Fibroblast of skin of left biceps (primary cell): ENCODE results near the gene GABARAP.
A peak's percentile ranks its signal among the peaks of the same experiment; 100 is the strongest.

ENCODE experiments used
- DNase-seq, 2 experiments: peaks; one replicate each; pipeline ENCODE4 v3.0.0-alpha.2; 2013; ENCODE audit warnings: low read depth in 2 of 2

GABARAP gene

DNA sequence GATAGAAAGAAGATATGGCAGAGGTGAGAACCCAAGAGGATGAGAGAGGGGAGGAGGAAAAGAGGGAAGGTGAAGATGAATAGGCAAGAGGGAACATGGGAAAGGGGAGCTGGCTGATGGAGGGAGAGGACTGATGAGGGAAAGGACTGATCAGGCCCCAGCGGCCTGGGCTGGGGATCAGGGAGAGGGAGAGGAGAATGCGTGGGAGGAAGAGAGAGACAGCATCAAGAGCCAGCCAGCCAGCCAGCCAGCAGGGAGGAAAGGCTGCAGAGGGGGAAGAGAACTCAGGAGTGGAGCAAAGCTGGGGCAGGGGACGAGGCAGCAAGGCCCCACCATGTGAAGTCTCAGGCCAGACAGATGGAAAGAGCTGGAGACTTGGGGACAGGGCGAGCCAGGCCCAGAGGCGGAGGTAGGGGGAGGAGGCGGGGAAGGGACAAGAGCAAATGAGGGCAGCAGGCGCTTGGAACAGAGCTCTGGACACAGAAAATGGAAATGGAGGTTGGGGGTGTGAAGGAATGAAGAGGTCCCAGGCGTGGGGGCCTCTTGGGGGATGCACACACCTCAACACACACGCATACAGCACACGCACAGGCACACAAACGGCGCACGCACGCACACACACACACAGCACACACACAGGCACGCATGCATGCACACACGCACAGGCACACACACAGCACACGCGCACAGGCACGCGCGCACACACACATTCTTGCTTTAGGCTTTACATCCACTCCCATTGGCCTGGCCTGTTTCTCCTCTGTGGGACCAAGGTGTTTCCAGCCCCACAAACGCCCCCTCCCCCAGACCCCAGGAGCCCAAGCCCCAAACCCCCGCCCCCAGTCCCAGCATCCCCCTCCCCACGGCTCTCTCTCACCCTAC is 34.9 kb downstream of the GABARAP start:
- DNase-seq, result no peak

DNA sequence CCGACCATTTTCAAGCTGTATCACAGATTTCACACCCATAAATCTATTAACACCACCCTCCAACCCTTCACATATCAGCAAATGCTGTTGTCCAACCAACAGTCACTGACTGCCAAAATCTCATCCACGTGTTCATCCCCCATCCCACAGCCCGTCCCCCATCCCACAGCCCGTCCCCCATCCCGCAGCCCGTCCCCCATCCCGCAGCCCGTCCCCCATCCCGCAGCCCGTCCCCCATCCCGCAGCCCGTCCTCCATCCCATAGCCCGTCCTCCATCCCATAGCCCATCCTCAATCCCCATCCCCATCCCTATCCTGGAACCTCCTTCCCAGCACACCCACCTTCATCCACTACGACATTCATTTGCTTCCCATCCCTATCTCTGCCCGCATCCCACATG is 36.7 kb downstream of the GABARAP start:
- no peak for DNase-seq

DNA sequence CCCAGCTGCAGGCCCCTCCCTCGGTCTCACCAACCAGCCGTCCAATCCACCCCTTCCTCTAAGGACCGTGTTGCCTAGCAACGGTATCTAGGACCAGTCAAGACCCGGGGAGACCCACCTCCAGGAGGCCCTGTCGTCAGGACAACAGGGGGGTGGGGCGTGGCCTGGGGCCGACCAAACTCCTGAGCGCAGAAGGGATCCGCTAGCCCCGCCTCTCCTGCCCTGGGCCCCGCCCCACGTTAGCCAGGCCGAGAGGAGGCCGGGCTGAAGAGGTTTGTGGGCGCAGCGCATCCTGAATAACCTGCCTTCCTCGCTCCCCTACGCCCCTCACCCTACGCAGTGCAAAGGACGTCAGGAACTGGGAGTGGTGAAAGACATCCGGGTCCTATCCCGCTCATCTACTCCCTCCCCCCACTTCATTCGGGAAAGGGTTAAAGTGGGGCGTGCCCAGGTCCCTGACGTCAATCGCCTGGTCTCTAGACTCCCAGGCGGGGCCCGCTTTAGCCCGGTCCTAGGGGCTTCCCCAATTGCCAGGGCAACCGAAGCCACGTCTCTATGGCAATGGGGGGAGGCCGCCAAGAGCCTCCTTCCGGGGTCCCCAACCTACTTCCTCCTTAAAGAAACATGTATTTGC is 37.3 kb downstream of the GABARAP start:
- DNase-seq, result peak; percentile 64 to 66

DNA sequence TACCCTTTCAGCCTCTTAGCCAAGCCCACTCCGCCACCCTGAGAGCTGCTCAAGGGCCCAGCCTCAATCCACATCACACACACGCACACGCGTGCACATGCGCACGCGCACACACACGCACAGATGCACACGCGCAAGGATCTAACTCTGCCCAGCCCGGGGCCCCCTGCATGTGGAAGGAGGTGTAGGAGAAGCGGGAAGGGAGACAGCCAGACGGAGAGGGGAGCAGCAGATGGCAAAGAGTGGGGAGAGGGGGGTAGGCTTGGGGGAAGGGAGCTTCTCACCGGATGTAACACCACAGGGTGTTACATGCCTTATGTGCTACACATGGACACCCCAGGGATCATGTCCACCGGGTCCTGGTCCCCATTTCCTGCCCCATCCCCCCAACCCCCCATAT is 37.9 kb downstream of the GABARAP start:
- no peak for DNase-seq

DNA sequence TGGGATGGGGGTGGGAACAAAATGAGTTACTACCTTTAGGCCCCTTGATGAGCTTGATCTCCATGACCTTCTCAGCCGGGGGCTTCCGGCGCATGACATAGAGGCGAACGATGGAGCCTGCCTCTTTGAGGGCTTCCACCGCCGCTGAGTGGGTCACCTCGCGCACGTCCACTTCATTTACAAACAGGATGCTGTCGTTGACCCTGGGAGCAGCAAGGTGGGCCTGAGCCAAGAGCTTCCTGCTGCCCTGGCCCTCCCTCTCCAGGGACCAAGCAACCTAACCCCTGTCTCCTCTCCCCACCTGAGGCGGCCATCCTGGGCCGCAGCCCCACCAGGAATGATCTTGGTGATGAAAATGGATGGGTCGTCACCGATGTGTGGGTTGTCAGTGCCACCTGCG is 38.9 kb downstream of the GABARAP start:
- no peak for DNase-seq

DNA sequence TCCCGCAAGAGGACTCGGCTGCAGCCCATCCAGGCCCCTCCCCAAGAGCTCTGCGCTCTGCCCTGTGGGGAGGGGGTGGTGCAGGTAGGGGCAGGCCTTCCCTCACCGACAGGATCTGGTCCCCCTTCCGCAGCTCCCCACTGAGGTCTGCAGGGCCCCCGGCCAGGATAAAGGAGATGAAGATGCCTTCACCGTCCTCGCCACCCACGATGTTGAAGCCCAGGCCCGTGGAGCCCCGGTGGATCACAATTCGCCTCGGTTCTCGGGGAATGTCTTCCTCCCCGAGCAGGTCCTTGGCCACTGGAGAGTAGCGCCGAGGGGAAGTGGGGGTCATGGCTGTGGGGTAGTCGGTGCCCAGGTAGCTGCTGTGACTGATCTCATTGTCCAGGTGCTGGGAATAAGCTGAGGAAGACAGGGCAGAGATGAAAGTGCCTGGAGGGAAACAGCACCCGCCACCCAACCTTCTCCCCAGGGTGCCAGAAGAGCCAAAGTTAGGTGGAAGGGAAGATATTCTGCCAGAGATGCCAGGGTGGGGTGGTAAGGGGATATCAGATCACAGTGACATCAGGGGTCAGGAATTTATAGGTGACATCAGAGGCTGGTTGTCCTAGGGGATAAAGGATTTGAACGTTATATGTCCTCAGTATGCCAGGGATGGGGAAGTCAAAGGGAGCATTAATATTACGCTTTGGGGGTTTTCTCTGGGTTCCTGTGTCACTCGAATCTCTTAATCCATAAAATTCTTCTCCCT is 45.4 kb downstream of the GABARAP start:
- DNase-seq, result no peak

DNA sequence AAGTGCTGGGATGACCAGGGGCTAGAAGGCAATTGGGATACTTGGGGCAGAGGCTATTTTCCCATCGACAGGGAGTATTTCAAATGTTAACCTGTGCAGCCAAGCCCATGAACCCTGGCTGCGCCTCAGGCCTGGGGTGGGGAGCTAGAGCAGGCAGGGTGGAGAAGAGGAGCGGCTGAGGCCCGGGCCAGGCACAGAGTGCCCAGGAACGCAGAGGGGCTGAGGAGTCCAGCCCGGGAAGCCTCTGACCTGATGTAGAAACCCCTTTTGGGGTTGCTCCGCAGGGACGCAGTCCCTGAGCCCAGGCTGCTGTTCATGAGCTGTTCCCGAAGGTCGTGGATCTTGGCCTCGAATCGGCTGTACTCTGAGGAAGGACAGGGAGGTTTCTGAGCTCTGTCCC is 46.3 kb downstream of the GABARAP start:
- DNase-seq, result no peak

DNA sequence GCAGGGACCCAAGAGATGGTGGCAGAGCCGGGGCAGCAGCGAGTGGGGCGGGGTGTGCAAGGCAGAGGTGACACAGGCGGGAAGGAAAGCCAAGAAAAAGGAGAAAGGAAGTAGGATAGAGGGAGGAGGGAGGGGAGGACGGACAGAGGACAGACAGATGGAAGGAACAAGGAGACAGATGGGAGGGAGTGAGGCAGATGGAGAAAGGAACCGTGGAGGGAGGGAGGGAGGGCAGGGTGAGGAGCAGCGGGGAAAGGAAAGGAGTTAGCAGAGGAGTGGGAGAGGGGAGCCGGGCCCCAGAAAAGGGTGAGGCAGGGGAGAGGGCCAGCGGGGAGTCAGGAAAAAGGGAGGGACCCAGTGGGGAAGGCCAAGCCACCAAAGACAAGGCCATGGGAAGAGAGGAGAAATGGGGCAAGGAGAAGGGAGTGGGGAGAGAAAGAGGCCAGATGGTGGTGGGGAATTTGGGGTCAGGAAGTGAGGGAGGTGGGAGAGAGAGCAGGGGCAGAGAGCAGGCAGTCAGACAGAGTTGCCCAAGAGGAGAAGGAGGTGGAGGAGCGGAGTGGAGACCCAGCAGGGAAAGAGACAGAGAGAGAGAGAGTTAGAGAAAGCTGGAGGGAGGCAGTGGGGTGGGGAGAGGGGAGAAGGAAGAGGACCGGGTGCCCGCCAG is 49.8 kb downstream of the GABARAP start:
- no peak for DNase-seq

DNA sequence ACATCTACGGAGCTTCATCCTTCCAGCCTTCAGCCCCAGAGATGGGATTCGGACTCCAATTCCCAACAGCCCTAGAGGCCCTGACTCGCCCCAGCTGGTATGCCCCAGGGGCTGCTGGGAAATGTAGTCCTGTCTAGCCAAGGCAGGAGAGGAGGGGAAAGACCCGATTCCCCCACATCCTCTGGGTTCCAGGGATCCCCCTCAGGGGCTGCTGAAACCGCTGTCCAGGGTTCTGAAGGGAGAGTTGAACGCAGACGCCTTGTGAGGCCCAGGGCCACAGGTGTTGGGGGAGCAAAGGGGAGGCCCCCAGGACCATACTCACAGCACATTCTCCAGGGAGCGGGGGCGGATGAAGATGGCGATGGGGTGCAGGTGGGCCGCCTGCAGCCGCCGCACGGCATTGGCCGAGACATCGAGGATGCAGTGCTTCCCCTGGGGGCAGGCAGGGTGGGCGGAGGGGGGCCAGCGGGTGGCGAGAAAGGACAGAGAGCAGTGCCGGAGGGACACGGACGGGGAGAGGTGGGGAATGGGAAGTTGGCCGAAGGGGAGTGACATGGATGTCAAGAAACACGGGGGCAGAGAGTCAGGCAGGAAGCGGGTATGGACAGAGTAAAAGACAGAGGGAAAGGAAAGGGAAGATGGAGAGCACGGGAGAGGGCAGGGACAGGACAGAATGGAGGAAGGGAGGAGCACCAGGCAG is 50.5 kb downstream of the GABARAP start:
- DNase-seq, result no peak

DNA sequence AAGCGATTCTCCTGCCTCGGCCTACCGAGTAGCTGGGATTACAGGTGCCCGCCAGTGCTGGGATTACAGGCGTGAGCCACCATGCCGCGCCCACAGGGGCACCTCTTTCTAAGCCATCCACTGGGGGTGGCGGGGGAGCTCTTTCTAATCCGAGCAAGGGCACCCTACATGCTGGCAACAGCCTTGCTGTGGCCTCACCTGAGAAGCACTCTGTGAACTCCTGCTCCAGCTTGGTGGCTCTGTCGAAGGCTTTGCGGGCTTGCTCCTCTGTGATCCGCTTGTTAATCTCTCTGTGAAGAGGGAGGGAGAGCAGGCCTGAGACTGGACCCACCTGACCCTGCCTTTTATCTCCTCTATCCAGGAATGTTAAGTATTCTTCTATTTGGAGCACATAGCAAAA is 51.2 kb downstream of the GABARAP start:
- no peak for DNase-seq

DNA sequence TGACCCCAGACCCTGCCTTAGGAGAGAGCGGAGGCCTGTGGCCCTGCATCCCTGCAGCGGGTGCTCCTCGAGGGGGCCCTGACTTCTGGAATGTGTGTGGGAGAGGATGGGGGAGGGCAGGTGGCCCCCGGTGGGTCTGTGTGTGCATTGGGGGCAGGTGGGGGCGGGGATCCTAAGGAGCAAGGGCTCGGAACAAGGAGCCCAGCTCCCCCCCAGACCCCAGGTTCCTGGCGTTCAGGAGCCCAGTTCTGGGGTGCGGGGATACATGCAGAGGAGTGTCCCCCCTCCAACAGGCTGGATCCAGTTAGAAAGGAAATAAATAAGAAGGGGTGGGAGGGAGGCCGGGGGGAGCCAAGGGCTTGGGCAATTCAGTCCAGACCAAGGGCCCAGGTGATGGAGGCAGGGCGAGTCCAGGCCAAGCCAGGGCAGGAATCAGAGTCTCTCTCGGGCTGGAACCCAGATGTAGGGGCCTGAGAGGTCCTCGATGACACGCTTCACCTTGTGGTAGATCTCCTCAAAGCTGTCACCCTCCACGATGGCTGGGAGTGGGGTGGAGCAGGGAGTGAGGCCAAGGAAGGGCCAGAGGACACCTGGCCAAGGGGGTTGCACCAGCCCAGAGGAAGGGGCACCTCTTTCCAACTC is 51.9 kb downstream of the GABARAP start:
- DNase-seq, result no peak
